CD4-positive, alpha-beta T cell treated with Interleukin-2 at 100 ng/mL for 4 hours (primary cell): Measurements from ENCODE around the gene TEX2.

Experiments used
- DNase-seq: peaks from one replicate; pipeline ENCODE4 v3.0.0-alpha.2; 2020; ENCODE audit warnings: low spot score

TEX2 gene

DNA sequence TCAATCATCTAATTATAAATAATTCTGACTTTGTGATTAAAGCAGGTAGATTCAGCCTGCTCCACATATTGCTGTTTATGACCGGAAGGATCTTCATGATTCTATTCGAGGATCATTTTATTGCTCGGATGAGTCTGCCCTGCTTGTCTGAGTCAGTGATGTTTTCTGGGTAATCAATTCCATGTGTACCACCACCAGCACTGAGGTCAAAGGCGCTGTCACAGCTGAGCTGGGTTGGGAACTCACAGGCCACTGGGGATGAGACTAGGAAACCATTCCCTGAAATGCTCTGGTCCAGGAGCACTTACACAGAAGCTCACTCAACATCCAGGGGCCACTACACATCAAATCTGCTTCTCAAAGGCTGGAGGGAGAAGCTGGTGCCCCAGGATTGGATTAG, 102.7 kb downstream of the TEX2 start:
- no peak for DNase-seq

DNA sequence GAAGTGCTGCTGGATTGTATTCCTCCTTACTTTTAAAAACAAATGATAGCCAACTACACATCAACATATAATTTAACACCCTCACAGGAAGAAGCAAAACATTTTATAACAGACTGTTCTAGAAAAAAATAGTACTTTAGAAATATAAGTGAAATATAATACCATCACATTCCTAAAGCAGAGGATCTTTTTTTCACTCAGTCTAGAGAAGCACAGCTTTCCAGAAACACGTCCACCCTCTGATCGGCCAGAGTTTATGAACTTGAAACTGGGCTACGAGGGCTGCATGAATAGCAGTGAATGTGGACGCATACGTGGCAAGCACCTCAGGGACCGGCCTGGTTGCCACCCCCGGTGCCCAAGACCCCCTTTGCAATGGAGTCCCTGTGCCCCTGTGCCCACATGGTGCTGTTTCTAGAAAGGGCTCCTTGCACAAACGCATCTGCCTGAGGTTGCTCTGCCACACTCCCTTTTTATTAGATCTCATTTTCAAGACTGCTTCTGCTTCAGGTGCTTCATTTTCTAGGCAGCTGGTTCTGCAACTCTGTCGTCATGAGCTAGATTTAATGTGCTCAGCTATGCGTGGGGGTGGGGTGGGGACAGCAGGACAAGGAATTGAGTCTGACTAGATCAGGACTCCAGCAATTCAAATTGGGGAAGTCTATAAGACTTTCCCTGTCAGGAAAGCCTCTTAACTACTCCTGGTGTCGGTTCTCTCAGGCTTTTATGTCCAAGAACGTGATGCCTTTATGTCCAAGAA, 104.0 kb downstream of the TEX2 start:
- DNase-seq: no peak

- no peak for DNase-seq
Observed at GRCh38 chr17:64158406-64158805, 104.7 kb downstream of the TEX2 start.

- no peak for DNase-seq
Observed at GRCh38 chr17:64157669-64158180, 105.3 kb downstream of the TEX2 start.

- no peak for DNase-seq
Observed at GRCh38 chr17:64156670-64157069, 106.4 kb downstream of the TEX2 start.

GRCh38 chr17:64155751-64156544, 107.1 kb downstream of the TEX2 start:
- DNase-seq: no peak

GRCh38 chr17:64155129-64155528, 107.9 kb downstream of the TEX2 start:
- DNase-seq: no peak

GRCh38 chr17:64154717-64155116, 108.3 kb downstream of the TEX2 start:
- no peak for DNase-seq

GRCh38 chr17:64154313-64154695, 108.8 kb downstream of the TEX2 start:
- DNase-seq: no peak

GRCh38 chr17:64153565-64154312, 109.3 kb downstream of the TEX2 start:
- no peak for DNase-seq

- DNase-seq: no peak
Observed at GRCh38 chr17:64152428-64153125, 110.5 kb downstream of the TEX2 start.

GRCh38 chr17:64151016-64151368, 112.1 kb downstream of the TEX2 start:
- no peak for DNase-seq

DNA sequence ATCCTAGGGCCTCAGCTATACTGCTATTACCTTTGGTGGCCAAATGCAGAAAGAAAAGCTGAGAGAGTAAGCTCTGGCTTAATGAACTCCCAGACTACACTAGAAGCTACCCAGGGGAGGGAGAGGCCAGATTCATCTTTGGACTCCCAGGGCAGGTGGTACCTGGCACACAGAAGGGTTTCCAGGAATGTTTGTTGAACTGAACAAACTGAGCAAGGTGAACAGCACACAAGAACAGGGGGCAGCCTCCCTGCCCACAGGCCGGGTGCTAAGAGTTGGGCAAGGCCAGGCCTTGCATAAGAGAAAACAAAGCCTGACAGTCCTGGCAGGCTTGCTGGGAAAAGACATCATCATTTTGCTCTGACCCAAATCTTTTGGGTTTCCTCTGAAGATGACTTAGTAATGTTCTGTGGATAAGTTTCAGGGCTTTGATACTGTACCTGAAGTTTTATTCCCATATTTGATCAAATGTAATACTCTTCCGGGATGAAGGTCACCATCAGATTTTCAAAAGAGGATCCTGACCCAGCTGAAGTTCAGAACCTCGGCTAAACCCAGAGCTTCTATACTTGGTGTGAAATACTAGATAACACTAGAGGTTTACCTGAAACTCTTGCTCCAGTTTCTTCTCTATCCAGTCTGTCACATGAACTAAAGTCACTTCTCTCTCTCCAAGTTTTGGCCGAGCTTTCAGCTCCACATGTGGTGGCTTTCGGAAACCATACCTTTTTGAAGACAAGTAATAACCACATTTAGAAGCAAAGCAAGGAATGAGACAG, 112.6 kb downstream of the TEX2 start:
- no peak for DNase-seq

- no peak for DNase-seq
Observed at GRCh38 chr17:64149196-64149595, 113.9 kb downstream of the TEX2 start.

DNA sequence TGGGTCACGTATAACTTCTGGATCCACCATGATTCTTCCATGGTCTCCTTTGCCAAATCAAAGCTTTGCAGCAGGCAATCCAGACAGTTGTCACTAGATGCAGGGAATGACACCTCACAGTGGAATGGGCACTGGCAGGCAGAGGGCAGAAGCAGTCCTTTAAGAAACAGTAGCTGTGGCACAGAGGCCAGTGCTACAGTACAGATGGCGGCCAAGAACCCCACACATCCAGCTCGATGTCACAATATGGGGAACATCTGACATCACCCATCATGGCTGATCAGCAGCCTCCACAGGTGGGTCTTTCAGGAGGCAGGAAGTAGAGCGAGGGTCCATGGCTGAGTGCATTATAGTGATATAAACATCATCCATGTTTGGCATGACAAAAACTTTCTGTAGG, 114.4 kb downstream of the TEX2 start:
- DNase-seq: no peak

GRCh38 chr17:64148017-64148631, 114.9 kb downstream of the TEX2 start:
- no peak for DNase-seq

DNA sequence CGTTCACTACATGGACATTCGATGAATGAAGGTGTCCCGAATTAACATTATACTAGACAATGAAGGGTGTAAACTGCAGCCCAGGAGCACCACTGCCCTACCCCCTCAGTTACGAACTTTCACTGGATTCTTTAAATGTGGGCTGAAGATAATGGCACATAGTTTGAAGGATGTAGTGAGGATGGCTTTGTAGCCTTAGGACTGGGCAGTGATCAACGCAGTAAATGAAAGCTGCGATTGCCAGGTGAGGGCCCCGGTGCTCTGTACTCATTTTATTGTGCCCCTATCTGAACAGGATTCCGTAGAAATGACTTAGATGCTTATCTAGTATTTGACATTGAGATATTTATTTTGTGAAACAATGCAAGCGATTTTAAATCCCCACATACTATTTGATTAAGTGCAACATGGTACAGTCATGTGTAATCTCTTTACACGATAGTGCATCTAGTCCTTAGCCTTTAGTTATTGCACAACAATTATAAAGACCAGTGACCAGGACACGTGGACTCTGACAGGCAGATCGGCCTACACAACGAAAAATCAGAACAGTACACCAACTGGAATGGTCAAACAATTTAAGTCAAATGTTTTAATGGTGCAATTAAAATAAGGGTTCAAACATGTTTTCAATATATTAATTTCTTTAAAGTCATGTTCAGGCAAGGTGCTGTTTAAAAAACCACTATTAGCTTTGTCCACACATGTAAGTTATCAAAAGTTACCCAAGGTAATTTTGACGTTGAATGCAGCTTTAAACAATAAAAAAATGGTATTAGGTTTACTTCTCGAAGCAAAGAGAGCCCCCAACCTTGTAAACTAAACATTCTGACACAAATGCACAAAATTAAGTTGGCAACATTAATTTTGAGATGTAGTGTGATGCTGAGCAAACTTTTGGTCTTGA, 115.7 kb downstream of the TEX2 start:
- DNase-seq: no peak

- peak; percentile 38 for DNase-seq
Observed at GRCh38 chr17:64146418-64147109, 116.5 kb downstream of the TEX2 start.
